NCI-H1105 (cell line): ENCODE data around the gene TMEM14C.
"Not testable (repeated sequence)": the region's sequence is repeated elsewhere in the genome, so short reads cannot be mapped to it uniquely, and the experiment has no call there.

Experiments used
- DNase-seq: peaks from one replicate; lab custom pipeline; 2025; lab: John Stamatoyannopoulos, UW

The TMEM14C gene

GRCh38 chr6:10720960-10721849 is 1.7 kb upstream of the TMEM14C start:
- DNase-seq, result not testable (repeated sequence)

- no peak for DNase-seq
Measured at GRCh38 chr6:10721850-10722569, 860 bp upstream of the TMEM14C start.

GRCh38 chr6:10722570-10722819 is 375 bp upstream of the TMEM14C start:
- DNase-seq, result no peak

- DNase-seq, result no peak
Measured at GRCh38 chr6:10723567-10723881, 654 bp downstream of the TMEM14C start.

- DNase-seq, result no peak
Measured at GRCh38 chr6:10725044-10725443, 2.2 kb downstream of the TMEM14C start.

- no peak for DNase-seq
Measured at GRCh38 chr6:10725716-10726115, 2.8 kb downstream of the TMEM14C start.

GRCh38 chr6:10730254-10730653 is 7.4 kb downstream of the TMEM14C start:
- DNase-seq, result no peak

- DNase-seq, result no peak
Measured at GRCh38 chr6:10733151-10733715, 10.4 kb downstream of the TMEM14C start.

GRCh38 chr6:10733863-10734262 is 11.0 kb downstream of the TMEM14C start:
- DNase-seq, result no peak

GRCh38 chr6:10736731-10737130 is 13.9 kb downstream of the TMEM14C start:
- no peak for DNase-seq

GRCh38 chr6:10740061-10740460 is 17.2 kb downstream of the TMEM14C start:
- no peak for DNase-seq

GRCh38 chr6:10741643-10742042 is 18.8 kb downstream of the TMEM14C start:
- DNase-seq, result not testable (repeated sequence)

- DNase-seq, result no peak
Measured at GRCh38 chr6:10742251-10742650, 19.4 kb downstream of the TMEM14C start.

GRCh38 chr6:10743515-10743914 is 20.6 kb downstream of the TMEM14C start:
- DNase-seq, result no peak

- no peak for DNase-seq
Measured at GRCh38 chr6:10745116-10745515, 22.2 kb downstream of the TMEM14C start.

GRCh38 chr6:10746915-10747250 is 24.0 kb downstream of the TMEM14C start:
- no peak for DNase-seq

GRCh38 chr6:10747251-10747972 is 24.5 kb downstream of the TMEM14C start, which contains the start of gene TMEM14B:
Gene TMEM14B, plus strand, starts transcription at chr6:10747805. Its CDS starts 1,441 bp downstream, at chr6:10749246.
- peak; percentile 99 for DNase-seq

- DNase-seq, result no peak
Measured at GRCh38 chr6:10749734-10750133, 26.9 kb downstream of the TMEM14C start.

- DNase-seq, result not testable (repeated sequence)
Measured at GRCh38 chr6:10750568-10750967, 27.7 kb downstream of the TMEM14C start.

GRCh38 chr6:10751757-10752156 is 28.9 kb downstream of the TMEM14C start:
- DNase-seq, result not testable (repeated sequence)

GRCh38 chr6:10756085-10756484 is 33.2 kb downstream of the TMEM14C start:
- no peak for DNase-seq

GRCh38 chr6:10759312-10759839 is 36.5 kb downstream of the TMEM14C start:
- DNase-seq, result no peak
